Heart left ventricle (tissue), 13 donors: ENCODE results near the gene CRMP1.

Experiments
- CTCF ChIP-seq, 12 donors: fragments of 200-600 bp; sonication (generic) in 4 of 12; IDR thresholded peaks; one replicate each; pipeline versions ENCODE4 v1.5.0 to v1.8.0; 2018 to 2022; ENCODE audit warnings: antibody characterized with exemption in 12 of 12, mild to moderate bottlenecking in 5 of 12
- POLR2A ChIP-seq, 2 donors: fragments of 450-650 bp; IDR thresholded peaks; one replicate each; pipeline ENCODE4 v1.6.1; 2017; ENCODE audit warnings: antibody characterized with exemption in 2 of 2, mild to moderate bottlenecking in 2 of 2, moderate library complexity in 2 of 2
- donor health status: ischemic (EF 13 %, LVEDD 7.1; RV severe dilation, severe dysfunction).
- donor health status: DM: no; HTN: yes; CAD: no.
- donor health status: DM: no; HTN: no; CAD: no.
- donor health status: ischemic (EF 25% LVEDD 6.9; RV normal size, moderate dysfunction).
- donor health status: ischemic (EF 25% LVEDD 5.7; RV mildly dilated, moderate dysfunction).
- donor health status: ischemic (EF 35%, LVEDD 5.7; RV mildly dilated, moderate dysfunction).
- donor health status: nonischemic (EF 11% LVEDD 7.7; RV severe dilation, severe dysfunction).
- donor health status: DM: yes; HTN: yes; CAD: no.
- donor health status: PGD.
- donor health status: ischemic (EF 29% LVEDD 5.4; RV normal size, mild dysfunction).
- donor health status: nonischemic (EF 23%, LVEDD 6.1; RV moderate dilation, normal function).

GRCh38 chr4:5799406-5799805, 93.5 kb downstream of the CRMP1 start:
- no peak for TF ChIP-seq CTCF (IDR thresholded peaks at IDR 0.05)
- TF ChIP-seq POLR2A (IDR thresholded peaks at IDR 0.05), result no peak
